Lung (tissue), 12 donors: ENCODE data around the gene SH3BP4. TPM values are rescaled to one million over a fixed set of nuclear protein-coding genes. Genes with fewer than 3 reads are reported as not detected.

Experiments
- ATAC-seq: fragments of 200-7000 bp; cut with Tn5 transposase; one replicate; pipeline ENCODE4 v1.9.1; 2020; ENCODE audit warnings: moderate number of reproducible peaks; ENCODE audit not compliant: insufficient read depth, low FRiP score
- DNase-seq, 3 donors: peaks; one replicate each; pipeline ENCODE4 v3.0.0-alpha.2; 2013 to 2017
- H3K27ac ChIP-seq, 2 donors: one replicate each; pipeline ENCODE4 v1.5.1; 2013; ENCODE audit warnings: mild to moderate bottlenecking in 2 of 2, moderate library complexity in 2 of 2, control low read depth in 1 of 2, inconsistent platforms in 1 of 2, low read depth in 1 of 2, low read length in 1 of 2
- H3K27me3 ChIP-seq, 3 donors: one replicate each; pipeline ENCODE4 v1.5.1; 2013; ENCODE audit warnings: low read length in 2 of 3; ENCODE audit not compliant: control insufficient read depth in 3 of 3, insufficient read depth in 3 of 3
- H3K36me3 ChIP-seq, 4 donors: one replicate each; pipeline ENCODE4 v1.5.1; 2013; ENCODE audit warnings: low read length in 4 of 4, mild to moderate bottlenecking in 1 of 4, moderate library complexity in 1 of 4; ENCODE audit not compliant: control insufficient read depth in 4 of 4, insufficient read depth in 4 of 4
- H3K4me1 ChIP-seq, 5 donors: one replicate each; pipeline ENCODE4 v1.5.1; 2013; ENCODE audit warnings: low read length in 5 of 5, mild to moderate bottlenecking in 2 of 5, moderate library complexity in 1 of 5; ENCODE audit not compliant: control insufficient read depth in 5 of 5, insufficient read depth in 5 of 5
- H3K4me3 ChIP-seq: one replicate; pipeline ENCODE4 v1.5.1; 2013; ENCODE audit warnings: mild to moderate bottlenecking, control low read depth, moderate library complexity
- H3K9ac ChIP-seq, 2 donors: one replicate each; pipeline ENCODE4 v1.5.1; 2013; ENCODE audit warnings: low read length in 2 of 2, control low read depth in 1 of 2; ENCODE audit not compliant: insufficient read depth in 1 of 2
- H3K9me3 ChIP-seq, 4 donors: one replicate each; pipeline ENCODE4 v1.5.1; 2013; ENCODE audit warnings: low read length in 3 of 4, mild to moderate bottlenecking in 1 of 4, moderate library complexity in 1 of 4; ENCODE audit not compliant: control insufficient read depth in 4 of 4, insufficient read depth in 3 of 4
- CTCF ChIP-seq: IDR thresholded peaks from 2 replicates; pipeline ENCODE4 v1.5.1; 2012; ENCODE audit warnings: mild to moderate bottlenecking; ENCODE audit errors: control extremely low read depth, extremely low read depth
- WGBS, 2 donors: extraction: QIAGEN DNeasy Blood & Tissue Kit; methylation state at CpG; one replicate each; pipeline ENCODE4 v1.1.7; 2013; 5-methylcytosine and 5-hydroxymethylcytosine counted together
- polyA plus RNA-seq, 2 donors: library from polyadenylated mRNA; stranded (reverse); fragments of 200-250 nt; gene quantifications; one replicate each; pipeline ENCODE4 v1.2.1, GENCODE V29; 2013
- total RNA-seq, 2 donors: library from RNA; depleted of rRNA in 1 of 2; stranded (reverse); fragments of >200 nt in 1 of 2; gene quantifications; one replicate each; pipeline ENCODE4 v1.2.1, GENCODE V29; 2014 to 2021
- donor health status: control.
- donor health status: control.
- donor health status: Bipolar disorder and iron deficiency.
- donor health status: healthy.
- donor health status: DM: yes; HTN: yes; CAD: no.

The SH3BP4 gene
- total and polyA plus RNA-seq, 4 donors = 12.0 to 36.5 (median 18.2) TPM

GRCh38 chr2:234995332-234996068, 43.7 kb downstream of the SH3BP4 start:
- Histone ChIP-seq H3K4me1 (peaks cover 2 to 29% (median 25%) of the 10 kb centered on the region in 5 donors), H3K27me3 (no peaks in the 10 kb centered on the region), H3K36me3 (peaks cover 0 to 17% (median 4%) of the 10 kb centered on the region in 4 donors), H3K9me3 (peaks cover 0 to 3% (median 0%) of the 10 kb centered on the region in 4 donors), H3K9ac (no peak overlapping the region), H3K27ac (no peak overlapping the region), H3K4me3 (no peak overlapping the region)
- no peak for DNase-seq
- TF ChIP-seq CTCF = no peak
- WGBS, 2 donors = 87 to 90% methylated on average over 24 of the region's 24 CpGs
- no peak for ATAC-seq

- Histone ChIP-seq H3K27me3 (no peaks in the 10 kb centered on the region), H3K27ac (no peak overlapping the region), H3K4me3 (no peak overlapping the region), H3K4me1 (peaks cover 3 to 37% (median 28%) of the 10 kb centered on the region in 5 donors), H3K36me3 (peaks cover 0 to 17% (median 4%) of the 10 kb centered on the region in 4 donors), H3K9me3 (no peaks in the 10 kb centered on the region), H3K9ac (no peak overlapping the region)
- ATAC-seq (no peak), DNase-seq (peak in 2 of 3 donors; percentile 42 to 58)
- no peak for TF ChIP-seq CTCF
- WGBS, 2 donors = 80 to 83% methylated on average over 18 of the region's 18 CpGs
Measured at GRCh38 chr2:234996069-234996940, 44.5 kb downstream of the SH3BP4 start.

- peaks cover 0 to 17% (median 4%) of the 10 kb centered on the region in 4 donors for H3K36me3 ChIP-seq
- no peaks in the 10 kb centered on the region for H3K27me3 ChIP-seq
- H3K27ac ChIP-seq = no peak overlapping the region
- WGBS, 2 donors = 92 to 94% methylated on average over 13 of the region's 13 CpGs
- no peak overlapping the region for H3K4me3 ChIP-seq
- no peaks in the 10 kb centered on the region for H3K9me3 ChIP-seq
- no peak for DNase-seq
- no peak for ATAC-seq
- H3K4me1 ChIP-seq = peaks cover 0 to 37% (median 23%) of the 10 kb centered on the region in 5 donors
- no peak overlapping the region for H3K9ac ChIP-seq
- no peak for TF ChIP-seq CTCF
Measured at GRCh38 chr2:234996941-234997270, 45.1 kb downstream of the SH3BP4 start.
